ENCODE results near the gene KRTAP10-8.

- no peak for TF ChIP-seq POLR2A (IDR thresholded peaks at IDR 0.05; ENCODE audit: low read depth, low read length)
- TF ChIP-seq CTCF (conservative IDR thresholded peaks at IDR 0.05; ENCODE audit: low read depth, low read length) = no peak
- no peak for TF ChIP-seq ELK1 (IDR thresholded peaks at IDR 0.05; ENCODE audit: borderline replicate concordance, low read depth, low read length)
- TF ChIP-seq RFX5 (IDR thresholded peaks at IDR 0.05; ENCODE audit: low read depth, low read length) = no peak
- no peak for TF ChIP-seq RAD21 (IDR thresholded peaks at IDR 0.05; ENCODE audit: low read length)
These were observed 18.1 kb upstream of the KRTAP10-8 start for GRCh38 chr21:44593598-44594405.

All from IMR-90 (cell line).